Stromal cell of bone marrow (primary cell): Measurements from ENCODE around the gene GTF3C5.
"Not testable (repeated sequence)": the region's sequence is repeated elsewhere in the genome, so short reads cannot be mapped to it uniquely, and the experiment has no call there.

Source experiments
- DNase-seq: peaks from one replicate; pipeline ENCODE4 v3.0.0-alpha.2; 2012; ENCODE audit warnings: low read depth

Gene GTF3C5

GRCh38 chr9:133031130-133031422 is 279 bp downstream of the GTF3C5 start:
- no peak for DNase-seq

- no peak for DNase-seq
These were observed 707 bp downstream of the GTF3C5 start for GRCh38 chr9:133031496-133031911.

GRCh38 chr9:133032171-133032570 is 1.4 kb downstream of the GTF3C5 start:
- DNase-seq, result no peak

- DNase-seq, result no peak
These were observed 4.9 kb downstream of the GTF3C5 start for GRCh38 chr9:133035669-133036068.

GRCh38 chr9:133037775-133038515 is 7.1 kb downstream of the GTF3C5 start:
- DNase-seq, result no peak

GRCh38 chr9:133040892-133041479 is 10.2 kb downstream of the GTF3C5 start:
- not testable (repeated sequence) for DNase-seq

- DNase-seq, result no peak
These were observed 11.2 kb downstream of the GTF3C5 start for GRCh38 chr9:133041958-133042357.

- DNase-seq, result no peak
These were observed 11.9 kb downstream of the GTF3C5 start for GRCh38 chr9:133042676-133043075.

GRCh38 chr9:133043449-133044035 is 12.7 kb downstream of the GTF3C5 start:
- DNase-seq, result no peak

- DNase-seq, result no peak
These were observed 13.3 kb downstream of the GTF3C5 start for GRCh38 chr9:133044125-133044524.

GRCh38 chr9:133044661-133045060 is 13.9 kb downstream of the GTF3C5 start:
- no peak for DNase-seq

GRCh38 chr9:133045132-133045531 is 14.3 kb downstream of the GTF3C5 start:
- no peak for DNase-seq

GRCh38 chr9:133046196-133046899 is 15.6 kb downstream of the GTF3C5 start:
- DNase-seq, result no peak

GRCh38 chr9:133046900-133047295 is 16.1 kb downstream of the GTF3C5 start:
- no peak for DNase-seq

GRCh38 chr9:133048595-133048994 is 17.8 kb downstream of the GTF3C5 start:
- DNase-seq, result no peak

- no peak for DNase-seq
These were observed 18.2 kb downstream of the GTF3C5 start for GRCh38 chr9:133049043-133049442.

- no peak for DNase-seq
These were observed 19.3 kb downstream of the GTF3C5 start for GRCh38 chr9:133050142-133050541.

GRCh38 chr9:133050781-133051180 is 20.0 kb downstream of the GTF3C5 start:
- DNase-seq, result no peak

- no peak for DNase-seq
These were observed 20.6 kb downstream of the GTF3C5 start for GRCh38 chr9:133051281-133051900.

- no peak for DNase-seq
These were observed 21.3 kb downstream of the GTF3C5 start for GRCh38 chr9:133051966-133052539.

- no peak for DNase-seq
These were observed 23.5 kb downstream of the GTF3C5 start for GRCh38 chr9:133054194-133054890.

- DNase-seq, result no peak
These were observed 24.2 kb downstream of the GTF3C5 start for GRCh38 chr9:133054966-133055365.
